ENCODE data around the gene VWA3A.
A peak's percentile ranks its signal among the peaks of the same experiment; 100 is the strongest.
"Not testable (repeated sequence)": the region's sequence is repeated elsewhere in the genome, so short reads cannot be mapped to it uniquely, and the experiment has no call there.

Gene VWA3A

GRCh38 chr16:22188267-22188594 lies 95.9 kb downstream of the VWA3A start:
- no peak for DNase-seq

GRCh38 chr16:22188595-22189442 lies 96.5 kb downstream of the VWA3A start:
- peak; percentile 46 for DNase-seq

- DNase-seq = no peak
These were observed 97.2 kb downstream of the VWA3A start for GRCh38 chr16:22189473-22190080.

GRCh38 chr16:22190081-22190775 lies 97.9 kb downstream of the VWA3A start:
- peak; percentile 91 for DNase-seq

- DNase-seq = peak; percentile 100
These were observed 98.6 kb downstream of the VWA3A start for GRCh38 chr16:22190776-22191531.

GRCh38 chr16:22191532-22192260 lies 99.4 kb downstream of the VWA3A start:
- DNase-seq = no peak

GRCh38 chr16:22192261-22193062 lies 100.1 kb downstream of the VWA3A start:
- peak; percentile 51 for DNase-seq

- no peak for DNase-seq
These were observed 100.7 kb downstream of the VWA3A start for GRCh38 chr16:22193063-22193411.

GRCh38 chr16:22194707-22195444 lies 102.5 kb downstream of the VWA3A start:
- no peak for DNase-seq

GRCh38 chr16:22195445-22195694 lies 103.0 kb downstream of the VWA3A start:
- DNase-seq = no peak

- peak; percentile 94 for DNase-seq
These were observed 103.6 kb downstream of the VWA3A start for GRCh38 chr16:22195695-22196558.

- not testable (repeated sequence) for DNase-seq
These were observed 104.3 kb downstream of the VWA3A start for GRCh38 chr16:22196559-22197168.

- DNase-seq = no peak
These were observed 106.4 kb downstream of the VWA3A start for GRCh38 chr16:22198547-22199293.

- no peak for DNase-seq
These were observed 109.9 kb downstream of the VWA3A start for GRCh38 chr16:22202261-22202637.

- no peak for DNase-seq
These were observed 110.8 kb downstream of the VWA3A start for GRCh38 chr16:22203091-22203490.

GRCh38 chr16:22204091-22204655 lies 111.8 kb downstream of the VWA3A start:
- no peak for DNase-seq

- DNase-seq = no peak
These were observed 113.3 kb downstream of the VWA3A start for GRCh38 chr16:22205577-22206012.

GRCh38 chr16:22206013-22206841 lies 113.9 kb downstream of the VWA3A start, which contains the start of gene EEF2K:
EEF2K (plus strand) TSS chr16:22206278; CDS start chr16:22225730, 19,452 bp downstream.
- DNase-seq = peak; percentile 70

All from activated T-cell treated with anti-CD3 and anti-CD28 coated beads for 4 hours (primary cell).